HCT116 (cell line): ENCODE results near the gene SUPV3L1. TPM values are rescaled to one million over a fixed set of nuclear protein-coding genes. Genes with fewer than 3 reads are reported as not detected.

Experiments used
- ATAC-seq: fragments of 200-7000 bp; cut with Tn5 transposase; 2 replicates; pipeline ENCODE4 v1.9.1; 2020; ENCODE audit warnings: mild to moderate bottlenecking, moderate library complexity
- BruUV-seq: library from RNA; stranded (reverse); fragments of 400-500 nt; replicated peaks from 2 replicates; lab custom pipeline; 2021; lab: Mats Ljungman, UMichigan
- CTCF ChIA-PET: fragments of 300-600 bp; sonication (Branson Sonifier 250); formaldehyde crosslinking; loops from one replicate; lab custom pipeline; 2021; ENCODE audit warnings: antibody characterized with exemption; lab: Charles Lee
- POLR2A ChIA-PET: fragments of 300-600, 350-600 bp; sonication (Branson Sonifier 250); formaldehyde crosslinking; loops from one replicate; lab custom pipeline; 2021; ENCODE audit warnings: antibody characterized with exemption; lab: Charles Lee
- RAD21 ChIA-PET, 2 experiments: fragments of 300-600 bp; sonication (Branson Sonifier 250); formaldehyde crosslinking; loops; one replicate each; lab custom pipeline; 2023; ENCODE audit warnings: low total read pairs in 2 of 2; ENCODE audit not compliant: uncharacterized antibody in 2 of 2, unreplicated experiment in 2 of 2, low non-redundant PET in 1 of 2; lab: Charles Lee
- DNase-seq: peaks from one replicate; pipeline ENCODE4 v3.0.0-alpha.2; 2010; ENCODE audit warnings: low read depth, low spot score
- H2AFZ ChIP-seq: fragments of 200-600 bp; shearing (Covaris generic), sonication (generic); 2 replicates; pipeline ENCODE4 v1.6.1; 2017; ENCODE audit warnings: low read depth, mixed run types, mixed read lengths, antibody characterized with exemption, low read length; ENCODE audit not compliant: poor library complexity, severe bottlenecking
- H3K27ac ChIP-seq: 2 replicates; pipeline ENCODE4 v1.5.1; 2012; ENCODE audit warnings: low read depth, low read length
- H3K27me3 ChIP-seq: fragments of 200-600 bp; sonication (generic); 2 replicates; pipeline ENCODE4 v1.6.1; 2016; ENCODE audit warnings: mixed run types, low read length, mixed read lengths; ENCODE audit not compliant: insufficient read depth
- H3K36me3 ChIP-seq, 2 experiments: fragments of 200-500 bp in 1 of 2; fragments of 200-600 bp in 1 of 2; sonication (Bioruptor generic) in 1 of 2; sonication (generic) in 1 of 2; 2 replicates each; pipeline versions ENCODE4 v1.5.1 to v1.6.1; 2014 to 2016; ENCODE audit warnings: low read length in 2 of 2, inconsistent platforms in 1 of 2, mixed read lengths in 1 of 2, mixed run types in 1 of 2; ENCODE audit not compliant: insufficient read depth in 2 of 2, control insufficient read depth in 1 of 2
- H3K4me1 ChIP-seq, 2 experiments: fragments of 200-600 bp in 1 of 2; sonication (generic) in 1 of 2; 2 replicates each; pipeline versions ENCODE4 v1.5.1 to v1.6.1; 2012 to 2017; ENCODE audit warnings: low read length in 2 of 2, inconsistent platforms in 1 of 2, mild to moderate bottlenecking in 1 of 2, mixed read lengths in 1 of 2, mixed run types in 1 of 2, moderate library complexity in 1 of 2; ENCODE audit not compliant: insufficient read depth in 2 of 2, control insufficient read depth in 1 of 2
- H3K4me2 ChIP-seq: fragments of 200-600 bp; sonication (generic); 2 replicates; pipeline ENCODE4 v1.6.1; 2017; ENCODE audit warnings: mixed run types, low read length, mixed read lengths
- H3K4me3 ChIP-seq, 2 experiments: fragments of 200-600 bp in 1 of 2; sonication (generic) in 1 of 2; replicated peaks in 1 of 2; 2 replicates each; pipeline ENCODE4 v1.5.1; 2011 to 2016; ENCODE audit warnings: low read length in 2 of 2, control low read depth in 1 of 2, low read depth in 1 of 2, mild to moderate bottlenecking in 1 of 2, mixed read lengths in 1 of 2, mixed run types in 1 of 2
- H3K79me2 ChIP-seq: fragments of 200-600 bp; sonication (generic); 2 replicates; pipeline ENCODE4 v1.6.1; 2017; ENCODE audit warnings: mild to moderate bottlenecking, mixed run types, low read length, moderate library complexity, mixed read lengths; ENCODE audit not compliant: insufficient read depth
- H3K9ac ChIP-seq: fragments of 200-600 bp; sonication (generic); 2 replicates; pipeline ENCODE4 v1.6.1; 2016; ENCODE audit warnings: low read length, mixed read lengths
- H3K9me2 ChIP-seq: fragments of 200-600 bp; sonication (generic), shearing (Covaris generic); 2 replicates; pipeline ENCODE4 v1.6.1; 2017; ENCODE audit warnings: mixed run types, mild to moderate bottlenecking, moderate library complexity; ENCODE audit not compliant: insufficient read depth
- H3K9me3 ChIP-seq, 2 experiments: fragments of 200-500 bp in 1 of 2; fragments of 200-600 bp in 1 of 2; sonication (Bioruptor generic) in 1 of 2; sonication (generic) in 1 of 2; 2 replicates each; pipeline ENCODE4 v1.6.1; 2014 to 2017; ENCODE audit warnings: low read length in 2 of 2, mixed read lengths in 2 of 2, inconsistent platforms in 1 of 2, low read depth in 1 of 2, mild to moderate bottlenecking in 1 of 2, mixed run types in 1 of 2, moderate library complexity in 1 of 2; ENCODE audit not compliant: control insufficient read depth in 1 of 2, insufficient read depth in 1 of 2
- H4K20me1 ChIP-seq: fragments of 200-600 bp; sonication (generic), shearing (Covaris generic); 2 replicates; pipeline ENCODE4 v1.6.1; 2017; ENCODE audit warnings: mixed run types, mild to moderate bottlenecking, moderate library complexity; ENCODE audit not compliant: insufficient read depth
- CBX3 ChIP-seq: IDR thresholded peaks from 2 replicates; pipeline ENCODE4 v1.6.1; 2012; ENCODE audit warnings: low read depth
- CEBPB ChIP-seq: IDR thresholded peaks from 2 replicates; pipeline ENCODE4 v1.6.1; 2012; ENCODE audit warnings: low read depth
- CTCF ChIP-seq, 3 experiments: fragments of 200-600 bp in 1 of 3; sonication (generic) in 1 of 3; IDR thresholded peaks in 2 of 3; conservative IDR thresholded peaks in 1 of 3; 2 replicates each; pipeline ENCODE4 v1.5.1; 2012 to 2017; ENCODE audit warnings: low read depth in 2 of 3, low read length in 2 of 3, antibody characterized with exemption in 1 of 3, borderline replicate concordance in 1 of 3, control low read depth in 1 of 3, mild to moderate bottlenecking in 1 of 3, mixed read lengths in 1 of 3, mixed run types in 1 of 3, moderate library complexity in 1 of 3; ENCODE audit not compliant: insufficient read depth in 1 of 3
- EGR1 ChIP-seq: IDR thresholded peaks from 2 replicates; pipeline ENCODE4 v1.6.1; 2012; ENCODE audit warnings: low read depth
- EZH2 ChIP-seq: fragments of 200-600 bp; sonication (generic); IDR thresholded peaks from 2 replicates; pipeline ENCODE4 v1.6.1; 2017; ENCODE audit warnings: antibody characterized with exemption, mixed run types
- EZH2phosphoT487 ChIP-seq: fragments of 200-600 bp; IDR thresholded peaks from 2 replicates; pipeline ENCODE4 v1.6.1; 2018; ENCODE audit warnings: antibody characterized with exemption, borderline replicate concordance
- FOSL1 ChIP-seq: IDR thresholded peaks from 2 replicates; pipeline ENCODE4 v1.6.1; 2012; ENCODE audit warnings: low read depth
- JUND ChIP-seq: IDR thresholded peaks from 2 replicates; pipeline ENCODE4 v1.6.1; 2012
- POLR2A ChIP-seq: IDR thresholded peaks from 2 replicates; pipeline ENCODE4 v1.7.0; 2011; ENCODE audit warnings: borderline replicate concordance; ENCODE audit not compliant: insufficient read depth, insufficient read length; ENCODE audit errors: extremely low read depth
- POLR2AphosphoS5 ChIP-seq: IDR thresholded peaks from 2 replicates; pipeline ENCODE4 v1.6.1; 2011; ENCODE audit warnings: mild to moderate bottlenecking, low read depth, low read length, moderate library complexity
- RAD21 ChIP-seq: IDR thresholded peaks from 2 replicates; pipeline ENCODE4 v1.6.1; 2012; ENCODE audit warnings: low read depth, mild to moderate bottlenecking
- SIN3A ChIP-seq: IDR thresholded peaks from 2 replicates; pipeline ENCODE4 v1.6.1; 2012; ENCODE audit warnings: low read depth
- SP1 ChIP-seq: IDR thresholded peaks from 2 replicates; pipeline ENCODE4 v1.6.1; 2012; ENCODE audit warnings: low read depth
- SRF ChIP-seq: IDR thresholded peaks from 2 replicates; pipeline ENCODE4 v1.6.1; 2012; ENCODE audit warnings: low read depth
- ZFX ChIP-seq: fragments of 450-650 bp; IDR thresholded peaks from 2 replicates; pipeline ENCODE4 v1.6.1; 2017
- ZNF274 ChIP-seq: fragments of 200-500 bp; sonication (Bioruptor generic); IDR thresholded peaks from 2 replicates; pipeline ENCODE4 v1.6.1; 2014; ENCODE audit warnings: mild to moderate bottlenecking, low read depth, low read length, inconsistent platforms
- intact Hi-C: fragments of 100-400 bp; cut with micrococcal nuclease; formaldehyde crosslinking; loops from 2 replicates; pipeline ENCODE4 v1.10.0; 2022
- total RNA-seq: library from RNA; stranded (reverse); gene quantifications from one replicate; pipeline ENCODE4 v1.2.1, GENCODE V29; 2021; ENCODE audit not compliant: unreplicated experiment
- TF ChIP-seq, protein P1 (sequence below): IDR thresholded peaks from 2 replicates; pipeline ENCODE4 v1.6.1; 2012
- TF ChIP-seq, protein P2 (sequence below): IDR thresholded peaks from 2 replicates; pipeline ENCODE4 v1.6.1; 2012

SUPV3L1 gene
- total RNA-seq, 1 experiment from 2014 or later = 59.7 TPM

DNA sequence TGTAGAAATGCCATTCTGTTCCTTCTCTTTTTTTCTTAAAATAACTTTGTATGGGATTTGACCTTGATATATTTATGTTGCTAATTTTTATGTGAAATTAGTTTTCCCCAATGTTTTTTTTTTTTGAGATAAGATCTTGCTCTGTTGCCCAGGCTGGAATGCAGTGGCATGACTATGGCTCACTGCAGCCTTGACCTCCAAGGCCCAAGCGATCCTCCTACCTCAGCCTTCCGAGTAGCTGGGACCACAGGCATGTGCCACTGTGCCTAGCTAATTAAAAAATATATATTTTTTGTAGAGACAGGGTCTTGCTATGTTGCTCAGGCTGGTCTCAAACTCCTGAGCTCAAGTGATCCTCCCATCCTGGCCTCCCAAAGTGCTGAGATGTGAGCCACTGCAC lies 40.1 kb upstream of the SUPV3L1 start:
- Histone ChIP-seq H3K27ac (no peak overlapping the region), H3K36me3 (peaks cover 0 to 4% of the 10 kb centered on the region in 2 experiments; a peak in 2 of 4 replicates), H3K9ac (no peak overlapping the region), H4K20me1 (no peaks in the 10 kb centered on the region), H3K9me3 (no peaks in the 10 kb centered on the region), H3K27me3 (no peaks in the 10 kb centered on the region), H3K9me2 (no peaks in the 10 kb centered on the region), H3K4me3 (no peak overlapping the region), H2AFZ (no peak overlapping the region), H3K4me1 (no peaks in the 10 kb centered on the region), H3K79me2 (peaks cover 48% of the 10 kb centered on the region), H3K4me2 (no peak overlapping the region)
- TF ChIP-seq EZH2phosphoT487 = no peak
- no peak for TF ChIP-seq SIN3A
- TF ChIP-seq FOSL1 = no peak
- TF ChIP-seq SP1 = no peak
- TF ChIP-seq EZH2 = no peak
- no peak for TF ChIP-seq CBX3
- TF ChIP-seq ZFX = no peak
- no peak for TF ChIP-seq POLR2AphosphoS5
- no peak for TF ChIP-seq CEBPB
- no peak for TF ChIP-seq CTCF (IDR thresholded peaks at IDR 0.05 in 2 of 3, conservative IDR thresholded peaks at IDR 0.05 in 1 of 3; ENCODE audit: borderline replicate concordance in 1 of 3, insufficient read depth in 1 of 3, low read depth in 2 of 3, low read length in 2 of 3)
- no peak for TF ChIP-seq SRF
- TF ChIP-seq JUND = no peak
- TF ChIP-seq RAD21 = no peak
- TF ChIP-seq, protein P1, sequence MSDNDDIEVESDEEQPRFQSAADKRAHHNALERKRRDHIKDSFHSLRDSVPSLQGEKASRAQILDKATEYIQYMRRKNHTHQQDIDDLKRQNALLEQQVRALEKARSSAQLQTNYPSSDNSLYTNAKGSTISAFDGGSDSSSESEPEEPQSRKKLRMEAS = no peak
- no peak for TF ChIP-seq POLR2A
- TF ChIP-seq, protein P2, sequence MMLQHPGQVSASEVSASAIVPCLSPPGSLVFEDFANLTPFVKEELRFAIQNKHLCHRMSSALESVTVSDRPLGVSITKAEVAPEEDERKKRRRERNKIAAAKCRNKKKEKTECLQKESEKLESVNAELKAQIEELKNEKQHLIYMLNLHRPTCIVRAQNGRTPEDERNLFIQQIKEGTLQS = no peak
- TF ChIP-seq EGR1 = no peak
- no peak for TF ChIP-seq ZNF274
- intact Hi-C loops = no loop called here
- DNase-seq = no peak
- CTCF ChIA-PET = no interaction called here
- POLR2A ChIA-PET = interaction anchor here (0.6 kb wide), 2 partner anchors 9 to 64 kb away, joined by 3 read pairs; no protein-coding TSS in a partner anchor
- ATAC-seq = no peak
- BruUV-seq = no TSS peak
- RAD21 ChIA-PET = no interaction called here
